Activated CD8-positive, alpha-beta memory T cell treated with anti-CD3 and anti-CD28 coated beads, Interleukin-2, amount 50 U/mL, for 48 hours (primary cell): ENCODE measurements around the gene EGFLAM.

ENCODE experiments used
- DNase-seq: peaks from one replicate; pipeline ENCODE4 v3.0.0-alpha.2; 2020

The EGFLAM gene

GRCh38 chr5:38258319-38259061 is at the start of gene EGFLAM:
Gene EGFLAM, plus strand, starts transcription at chr5:38258559. Its CDS starts 196 bp downstream, at chr5:38258755.
- peak; percentile 54 for DNase-seq

- DNase-seq = no peak
Measured at GRCh38 chr5:38208782-38209378, 49.5 kb upstream of the EGFLAM start.

GRCh38 chr5:38210676-38211353 is 47.5 kb upstream of the EGFLAM start:
- no peak for DNase-seq

GRCh38 chr5:38211354-38211710 is 47.0 kb upstream of the EGFLAM start:
- DNase-seq = no peak

- no peak for DNase-seq
Measured at GRCh38 chr5:38212307-38212706, 46.1 kb upstream of the EGFLAM start.

- DNase-seq = no peak
Measured at GRCh38 chr5:38226091-38226490, 32.3 kb upstream of the EGFLAM start.

- DNase-seq = no peak
Measured at GRCh38 chr5:38228914-38229313, 29.4 kb upstream of the EGFLAM start.

GRCh38 chr5:38234737-38235136 is 23.6 kb upstream of the EGFLAM start:
- DNase-seq = no peak

- no peak for DNase-seq
Measured at GRCh38 chr5:38237681-38238080, 20.7 kb upstream of the EGFLAM start.

GRCh38 chr5:38240212-38240611 is 18.1 kb upstream of the EGFLAM start:
- no peak for DNase-seq

- no peak for DNase-seq
Measured at GRCh38 chr5:38241655-38242054, 16.7 kb upstream of the EGFLAM start.

- no peak for DNase-seq
Measured at GRCh38 chr5:38245307-38245706, 13.1 kb upstream of the EGFLAM start.

- DNase-seq = no peak
Measured at GRCh38 chr5:38249301-38249700, 9.1 kb upstream of the EGFLAM start.

GRCh38 chr5:38249812-38250211 is 8.5 kb upstream of the EGFLAM start:
- DNase-seq = no peak

- DNase-seq = no peak
Measured at GRCh38 chr5:38250763-38251448, 7.5 kb upstream of the EGFLAM start.

GRCh38 chr5:38253759-38254158 is 4.6 kb upstream of the EGFLAM start:
- DNase-seq = no peak

GRCh38 chr5:38257308-38258041 is 884 bp upstream of the EGFLAM start:
- DNase-seq = no peak

- no peak for DNase-seq
Measured at GRCh38 chr5:38258042-38258318, 379 bp upstream of the EGFLAM start.

GRCh38 chr5:38259062-38259808 is 876 bp downstream of the EGFLAM start:
- no peak for DNase-seq

GRCh38 chr5:38259809-38260160 is 1.4 kb downstream of the EGFLAM start:
- DNase-seq = no peak

GRCh38 chr5:38263983-38264382 is 5.6 kb downstream of the EGFLAM start:
- no peak for DNase-seq

- DNase-seq = peak; percentile 83
Measured at GRCh38 chr5:38265546-38266179, 7.3 kb downstream of the EGFLAM start.
